Activated naive CD8-positive, alpha-beta T cell treated with anti-CD3 and anti-CD28 coated beads, Interleukin-2, amount 50 U/mL, for 16 hours (primary cell): Measurements from ENCODE around the gene THSD8.

Experiments
- DNase-seq: peaks from one replicate; pipeline ENCODE4 v3.0.0-alpha.2; 2020; ENCODE audit warnings: low read depth, low spot score

Gene THSD8

GRCh38 chr19:12801466-12802266, at the start of gene THSD8, which contains the start of gene PRDX2:
TSS of gene THSD8 (plus strand) at chr19:12802069. CDS start at chr19:12802072, 3 bp downstream.
TSS of gene PRDX2 (minus strand) at chr19:12801800. CDS start at chr19:12801261, 539 bp downstream.
- DNase-seq = peak; percentile 42

GRCh38 chr19:12754465-12755196, 47.2 kb upstream of the THSD8 start:
- no peak for DNase-seq

GRCh38 chr19:12756150-12756883, 45.6 kb upstream of the THSD8 start:
- DNase-seq = no peak

- DNase-seq = peak; percentile 34
These were observed 44.2 kb upstream of the THSD8 start for GRCh38 chr19:12757544-12758274.

- DNase-seq = no peak
These were observed 42.2 kb upstream of the THSD8 start for GRCh38 chr19:12759686-12760085.

GRCh38 chr19:12763100-12763499, 38.8 kb upstream of the THSD8 start:
- DNase-seq = no peak

GRCh38 chr19:12764698-12765097, 37.2 kb upstream of the THSD8 start:
- no peak for DNase-seq

GRCh38 chr19:12766051-12766521, 35.8 kb upstream of the THSD8 start:
- DNase-seq = no peak

- no peak for DNase-seq
These were observed 34.7 kb upstream of the THSD8 start for GRCh38 chr19:12767150-12767549.

- no peak for DNase-seq
These were observed 34.2 kb upstream of the THSD8 start for GRCh38 chr19:12767666-12768065.

- no peak for DNase-seq
These were observed 32.2 kb upstream of the THSD8 start for GRCh38 chr19:12769689-12770088.

GRCh38 chr19:12770922-12771321, 30.9 kb upstream of the THSD8 start:
- DNase-seq = no peak

- no peak for DNase-seq
These were observed 29.5 kb upstream of the THSD8 start for GRCh38 chr19:12772323-12772722.

GRCh38 chr19:12773571-12773970, 28.3 kb upstream of the THSD8 start:
- no peak for DNase-seq

GRCh38 chr19:12774588-12775555, 27.0 kb upstream of the THSD8 start, which contains the start of gene HOOK2:
TSS of gene HOOK2 (minus strand) at chr19:12775552. CDS start at chr19:12775449, 103 bp downstream.
- no peak for DNase-seq

- DNase-seq = peak; percentile 64
These were observed 24.5 kb upstream of the THSD8 start for GRCh38 chr19:12777217-12778016.

GRCh38 chr19:12778017-12778904, 23.6 kb upstream of the THSD8 start:
- DNase-seq = no peak

- DNase-seq = no peak
These were observed 23.0 kb upstream of the THSD8 start for GRCh38 chr19:12778905-12779161.
